SK-MEL-5 (cell line): Measurements from ENCODE around the gene SLC26A11. TPM values are rescaled to one million over a fixed set of nuclear protein-coding genes. Genes with fewer than 3 reads are reported as not detected.
"Not testable (repeated sequence)": the region's sequence is repeated elsewhere in the genome, so short reads cannot be mapped to it uniquely, and the experiment has no call there.

Experiments
- DNase-seq: peaks from one replicate; pipeline ENCODE4 v3.0.0-alpha.2; 2016; ENCODE audit warnings: low read depth, low spot score
- in situ Hi-C: cut with HindIII; loops from 2 replicates; pipeline ENCODE4 v1.10.0; 2016; ENCODE audit warnings: low sequenced_read_pairs, high pct_unique_total_duplicates, low pct_unique_long_range_greater_than_20kb
- total RNA-seq: library from RNA; depleted of rRNA; stranded (reverse); fragments of >200 nt; shearing (Covaris generic); gene quantifications from 2 replicates; pipeline ENCODE4 v1.2.3, GENCODE V29; 2014

The SLC26A11 gene
- total RNA-seq, 1 experiment from 2014 or later: 23.6 TPM

- in situ Hi-C loops: no loop called here
Observed at GRCh38 chr17:80285237-80285920, 65.2 kb downstream of the SLC26A11 start.

GRCh38 chr17:80286638-80286960, 66.4 kb downstream of the SLC26A11 start:
- no peak for DNase-seq
- in situ Hi-C loops: no loop called here

More at GRCh38 chr17:80285237-80285920, 65.2 kb downstream of the SLC26A11 start:
- DNase-seq: no peak

GRCh38 chr17:80287038-80287437, 66.8 kb downstream of the SLC26A11 start:
- no peak for DNase-seq
- in situ Hi-C loops: no loop called here

GRCh38 chr17:80287806-80288567, 67.8 kb downstream of the SLC26A11 start:
- no peak for DNase-seq
- in situ Hi-C loops: no loop called here

- in situ Hi-C loops: loop anchor here (10.0 kb wide), 1 partner anchor 85 kb away; no protein-coding TSS in a partner anchor
- no peak for DNase-seq
Observed at GRCh38 chr17:80289616-80290015, 69.4 kb downstream of the SLC26A11 start.

GRCh38 chr17:80290156-80290555, 69.9 kb downstream of the SLC26A11 start:
- in situ Hi-C loops: loop anchor here (10.0 kb wide), 1 partner anchor 85 kb away; no protein-coding TSS in a partner anchor
- DNase-seq: no peak

- no peak for DNase-seq
- in situ Hi-C loops: loop anchor here (10.0 kb wide), 1 partner anchor 84 kb away; no protein-coding TSS in a partner anchor
Observed at GRCh38 chr17:80291260-80291659, 71.0 kb downstream of the SLC26A11 start.

- no peak for DNase-seq
- in situ Hi-C loops: loop anchor here (10.0 kb wide), 1 partner anchor 83 kb away; no protein-coding TSS in a partner anchor
Observed at GRCh38 chr17:80291691-80292487, 71.7 kb downstream of the SLC26A11 start.

GRCh38 chr17:80292521-80292971, 72.3 kb downstream of the SLC26A11 start:
- peak; percentile 42 for DNase-seq
- in situ Hi-C loops: loop anchor here (10.0 kb wide), 1 partner anchor 82 kb away; no protein-coding TSS in a partner anchor

GRCh38 chr17:80294210-80294609, 74.0 kb downstream of the SLC26A11 start:
- DNase-seq: no peak
- in situ Hi-C loops: loop anchor here (10.0 kb wide), 1 partner anchor 81 kb away; no protein-coding TSS in a partner anchor

GRCh38 chr17:80294653-80295052, 74.4 kb downstream of the SLC26A11 start:
- in situ Hi-C loops: loop anchor here (10.0 kb wide), 1 partner anchor 80 kb away; no protein-coding TSS in a partner anchor
- DNase-seq: no peak

- in situ Hi-C loops: loop anchor here (10.0 kb wide), 1 partner anchor 80 kb away; no protein-coding TSS in a partner anchor
- DNase-seq: no peak
Observed at GRCh38 chr17:80295146-80295545, 74.9 kb downstream of the SLC26A11 start.

- in situ Hi-C loops: loop anchor here (10.0 kb wide), 1 partner anchor 79 kb away; no protein-coding TSS in a partner anchor
- no peak for DNase-seq
Observed at GRCh38 chr17:80295559-80295958, 75.3 kb downstream of the SLC26A11 start.

GRCh38 chr17:80296221-80296620, 76.0 kb downstream of the SLC26A11 start:
- in situ Hi-C loops: loop anchor here (10.0 kb wide), 1 partner anchor 79 kb away; no protein-coding TSS in a partner anchor
- no peak for DNase-seq

- no peak for DNase-seq
- in situ Hi-C loops: loop anchor here (10.0 kb wide), 1 partner anchor 77 kb away; no protein-coding TSS in a partner anchor
Observed at GRCh38 chr17:80297996-80298560, 77.9 kb downstream of the SLC26A11 start.

- not testable (repeated sequence) for DNase-seq
- in situ Hi-C loops: loop anchor here (10.0 kb wide), 1 partner anchor 75 kb away; no protein-coding TSS in a partner anchor
Observed at GRCh38 chr17:80299350-80300100, 79.3 kb downstream of the SLC26A11 start.
